HG02678 (cell line): Measurements from ENCODE around the gene LRCH1.
A peak's percentile ranks its signal among the peaks of the same experiment; 100 is the strongest.

ENCODE experiments used
- ATAC-seq: cut with Tn5 transposase; IDR thresholded peaks from one replicate; pipeline ENCODE4 v1.9.1; 2021; ENCODE audit warnings: mild to moderate bottlenecking, moderate library complexity; ENCODE audit not compliant: unreplicated experiment

The LRCH1 gene

DNA sequence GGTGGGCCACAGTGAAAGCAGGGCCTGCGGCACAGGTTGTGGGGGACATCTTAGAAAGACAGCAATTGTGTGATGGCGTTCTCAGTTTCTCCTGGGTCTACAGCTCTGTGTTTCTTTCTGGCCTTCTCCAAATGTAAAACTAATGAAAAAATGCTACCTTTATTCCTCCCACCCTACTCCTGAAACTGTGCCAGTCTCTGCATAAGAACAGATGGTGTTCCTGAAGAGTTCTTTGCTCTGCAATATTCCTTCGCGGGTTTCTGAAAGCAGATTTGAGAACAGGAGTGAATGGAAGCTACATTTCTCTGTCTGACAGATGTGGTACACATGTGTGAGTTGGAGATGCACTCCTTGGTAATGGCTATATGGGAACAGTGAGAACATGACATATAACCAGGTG, 18.0 kb upstream of the LRCH1 start:
- no peak for ATAC-seq

DNA sequence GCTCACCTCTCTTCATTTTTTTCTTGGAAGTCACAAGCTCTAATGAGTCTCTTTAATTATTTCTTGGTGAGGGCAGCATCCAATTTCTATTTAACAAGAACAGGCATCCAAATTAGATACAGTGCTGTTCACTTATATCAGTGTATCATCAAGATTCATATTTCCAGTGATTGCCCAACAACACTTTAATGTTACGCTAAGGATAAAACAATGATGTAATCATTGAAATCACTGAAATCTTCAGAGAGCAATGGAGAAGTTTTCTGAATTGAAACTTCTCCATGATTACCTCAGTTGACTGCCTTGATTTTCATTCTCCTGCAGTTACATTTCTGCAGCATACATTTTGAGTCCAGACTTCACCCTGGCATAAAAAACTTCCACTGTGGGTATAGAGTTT, 17.1 kb upstream of the LRCH1 start:
- no peak for ATAC-seq

DNA sequence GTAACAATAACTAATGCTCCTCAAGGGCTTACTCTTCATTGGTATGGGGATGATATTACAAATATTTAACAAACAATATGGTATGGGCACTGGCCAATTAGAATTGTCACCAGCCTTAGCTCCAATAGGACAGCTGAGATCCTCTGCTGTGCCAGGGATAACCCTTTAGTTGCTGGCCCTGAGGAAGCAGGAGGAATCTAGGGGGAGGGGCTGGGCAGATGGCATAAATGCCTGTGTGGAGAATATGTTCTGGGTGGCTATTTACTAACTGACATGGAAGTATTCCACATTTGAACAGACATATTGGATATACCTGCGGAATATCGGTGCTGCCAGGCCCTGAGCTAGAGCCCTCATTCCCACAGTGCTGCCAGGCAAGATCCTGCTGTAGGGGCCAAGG, 16.6 kb upstream of the LRCH1 start:
- no peak for ATAC-seq

DNA sequence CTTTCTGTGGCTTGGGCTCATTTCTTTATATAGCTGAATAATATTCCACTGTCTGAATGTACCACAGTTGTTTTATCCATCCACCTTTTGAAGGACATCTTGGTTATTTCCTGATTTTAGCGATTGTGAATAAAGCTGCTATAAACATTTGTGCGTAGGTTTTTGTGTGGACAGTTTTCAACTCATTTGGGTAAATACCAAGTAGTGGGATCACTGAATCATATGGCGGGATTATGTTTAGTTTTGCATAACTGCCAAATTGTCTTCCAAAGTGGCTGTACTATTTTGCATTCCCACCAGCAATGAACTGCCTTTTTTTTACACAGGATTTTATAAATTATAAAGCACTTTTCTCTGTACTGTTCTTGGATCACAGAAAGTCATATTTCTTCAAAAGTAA, 13.7 kb upstream of the LRCH1 start:
- no peak for ATAC-seq

DNA sequence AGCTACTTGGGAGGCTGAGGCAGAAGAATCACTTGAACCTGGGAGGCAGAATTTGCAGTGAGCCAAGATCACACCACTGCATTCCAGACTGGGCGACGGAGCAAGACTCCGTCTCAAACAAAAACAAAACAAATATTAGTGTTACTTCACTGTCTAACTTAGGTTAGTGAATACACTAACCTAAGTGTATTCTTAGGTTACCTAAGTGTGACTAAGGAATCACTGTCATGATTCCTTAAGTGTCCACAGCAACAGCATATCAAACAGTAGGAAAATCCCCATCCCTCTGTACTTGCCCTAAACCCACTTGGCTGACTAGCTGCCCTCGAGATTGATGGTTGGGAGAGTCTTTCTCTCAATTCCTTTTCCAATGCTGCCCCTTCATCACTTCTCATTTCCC, 11.8 kb upstream of the LRCH1 start:
- ATAC-seq = no peak

DNA sequence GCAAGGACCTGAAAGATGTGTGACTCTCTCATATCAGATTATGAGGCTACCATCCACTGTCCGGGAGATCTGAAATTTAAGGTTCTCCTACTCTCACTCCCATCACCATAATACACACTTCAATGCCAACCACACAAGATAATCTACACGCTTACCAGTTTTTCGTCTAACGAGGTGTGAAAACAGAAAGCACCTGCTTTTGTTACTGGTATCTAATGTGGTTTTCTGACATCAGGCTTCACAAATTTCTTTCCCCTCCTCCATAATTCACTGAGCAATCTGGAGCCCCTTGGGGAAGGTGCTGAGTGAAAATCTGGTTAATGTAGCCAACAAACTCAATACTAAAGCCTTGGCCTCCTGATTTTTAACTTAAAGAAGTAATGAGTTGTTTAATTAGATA, 10.1 kb upstream of the LRCH1 start:
- no peak for ATAC-seq

DNA sequence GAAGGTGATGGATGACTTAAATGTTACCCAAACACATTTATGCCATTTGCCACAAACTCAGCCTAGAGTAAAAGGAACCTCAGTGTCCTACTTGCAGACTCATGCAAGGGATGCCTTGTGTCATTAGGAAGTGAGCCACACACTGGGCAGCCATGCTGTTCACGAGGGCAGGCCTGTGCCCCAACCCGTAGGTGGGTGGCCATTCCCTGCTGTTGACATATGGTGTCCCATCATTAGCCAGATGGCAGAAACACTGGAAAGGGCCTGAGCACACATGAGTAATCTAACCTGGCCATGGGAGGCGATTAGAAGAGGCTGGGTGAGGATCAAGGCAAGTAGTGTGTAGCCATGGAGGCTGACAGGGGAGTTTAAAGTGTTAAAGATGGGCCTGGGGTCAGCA, 9.7 kb upstream of the LRCH1 start:
- ATAC-seq = no peak

DNA sequence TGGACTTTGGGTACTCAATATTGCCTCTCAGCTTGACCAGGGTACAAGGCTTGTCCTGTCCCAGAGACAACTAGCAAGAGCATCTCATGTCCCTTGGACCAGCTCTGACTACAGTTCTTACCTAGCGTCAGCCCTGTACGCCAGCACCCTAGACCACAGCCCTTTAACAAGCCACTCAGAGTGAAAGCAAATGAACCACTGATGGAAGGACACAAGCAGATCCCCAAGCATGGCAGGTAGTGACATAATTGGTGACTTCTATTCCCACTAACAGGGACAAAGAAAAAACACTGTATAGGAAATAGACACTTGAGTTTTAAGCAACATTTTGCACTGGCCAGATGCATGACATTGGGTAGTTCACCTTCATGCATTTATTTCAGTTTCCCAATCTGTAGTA, 8.8 kb upstream of the LRCH1 start:
- peak; percentile 85 for ATAC-seq

DNA sequence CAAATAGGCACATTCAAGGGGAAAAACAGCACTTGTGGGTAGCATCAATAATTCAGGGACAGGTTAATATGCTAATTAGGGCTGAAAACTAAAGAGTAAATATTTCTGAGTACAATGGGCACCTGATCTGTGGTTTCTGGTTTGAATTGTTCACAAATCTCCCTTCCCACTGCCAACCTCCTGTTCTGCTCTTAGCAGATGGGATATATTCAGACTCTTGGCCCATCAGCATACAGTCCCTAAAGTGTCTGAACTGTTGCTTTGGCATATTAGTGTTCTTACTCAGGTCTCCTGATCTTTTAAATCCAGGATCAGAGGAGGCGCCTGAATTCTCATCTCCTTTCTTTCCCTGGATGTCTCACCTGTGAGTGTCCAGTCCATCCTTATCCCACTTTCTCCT, 8.2 kb upstream of the LRCH1 start:
- no peak for ATAC-seq

DNA sequence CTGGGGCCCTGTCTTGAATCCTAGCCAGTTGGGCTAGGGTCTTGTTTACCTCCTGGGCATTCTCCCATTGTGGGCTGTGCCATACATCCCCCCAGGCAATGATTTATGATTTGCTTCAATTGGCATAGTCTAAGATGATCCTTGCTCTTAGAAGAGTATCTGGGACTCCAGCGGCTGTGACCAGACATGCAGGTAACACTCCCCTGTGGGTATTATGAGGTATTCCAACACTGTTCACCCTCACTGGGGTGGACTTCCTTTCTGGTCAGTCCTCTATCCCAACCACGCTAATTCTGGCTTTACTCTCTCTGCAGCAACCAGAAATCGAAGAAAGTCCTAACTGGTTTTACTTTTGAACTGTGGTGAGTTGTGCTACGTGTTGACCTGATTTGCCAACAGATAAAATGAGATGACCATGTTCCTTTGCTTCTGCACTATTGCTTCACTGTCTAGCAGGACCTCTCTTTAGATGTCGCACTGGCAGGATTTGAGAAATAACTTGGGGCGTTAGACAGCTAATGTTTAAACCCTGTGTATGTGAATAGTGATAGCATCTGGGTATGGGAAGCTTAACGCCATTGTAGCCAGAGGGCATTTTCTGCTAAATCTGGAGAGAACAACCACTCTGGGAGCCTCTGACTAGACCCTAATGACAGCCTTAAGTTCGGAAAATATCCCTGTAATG, 6.7 kb upstream of the LRCH1 start:
- no peak for ATAC-seq

DNA sequence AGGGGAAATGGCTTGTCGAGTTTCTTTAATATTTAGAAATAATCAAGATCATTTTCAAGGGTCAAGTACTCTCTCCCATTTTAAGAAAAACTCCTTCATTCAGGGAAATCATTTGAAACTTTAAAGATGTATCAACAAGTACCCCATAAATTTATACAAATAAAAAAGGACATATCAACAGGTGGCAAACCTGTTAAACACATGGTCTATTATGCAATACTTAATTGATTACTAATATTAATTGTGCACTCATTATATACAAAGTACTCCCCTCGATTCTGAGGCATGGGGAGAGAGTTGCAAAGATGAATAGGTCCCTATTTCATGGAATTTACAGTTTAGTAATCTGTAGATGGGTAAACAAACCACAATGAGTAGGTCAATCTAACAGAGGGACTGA, 2.1 kb upstream of the LRCH1 start:
- no peak for ATAC-seq

DNA sequence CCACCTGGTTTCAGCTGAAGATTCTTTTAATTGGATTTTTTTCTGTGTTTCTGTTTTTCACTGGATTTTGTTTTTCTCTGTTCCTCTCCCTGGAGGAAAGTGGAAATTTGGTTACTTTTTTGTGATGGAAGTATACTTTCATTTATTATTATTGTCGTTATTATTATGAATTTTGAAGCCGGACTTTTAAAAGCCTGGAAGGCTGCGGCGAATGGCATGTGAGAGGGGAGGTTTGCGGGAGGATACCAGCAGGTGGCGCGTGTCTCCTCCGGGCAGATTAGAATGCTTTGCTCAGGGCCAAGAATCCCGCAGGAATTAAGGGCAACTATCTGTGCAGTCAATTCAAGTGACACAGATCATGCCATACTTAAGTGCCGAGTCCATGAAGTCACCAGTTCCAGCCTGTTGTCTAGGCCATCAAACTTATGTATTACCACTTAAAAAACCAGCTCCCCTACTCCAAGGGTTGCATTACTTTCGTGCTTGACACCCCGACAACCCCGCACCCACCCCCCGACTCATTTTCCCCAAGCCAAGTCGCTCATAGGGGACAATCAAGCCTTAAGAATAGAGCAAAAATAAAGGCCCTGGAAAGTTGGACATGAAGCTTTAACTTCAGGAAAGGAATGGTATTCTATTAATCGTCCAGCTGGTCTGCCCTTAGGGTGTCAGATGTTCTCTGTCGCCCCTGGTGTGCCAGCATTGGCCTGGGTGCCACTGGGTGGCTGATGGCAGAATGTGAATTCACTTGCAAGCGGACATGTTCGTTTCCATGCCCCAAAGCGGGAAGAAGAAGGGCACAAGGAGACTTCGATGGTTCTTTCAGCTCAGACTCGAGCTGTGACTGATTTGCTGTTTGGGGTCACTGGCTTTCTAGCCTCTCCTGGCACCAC, 1.3 kb upstream of the LRCH1 start:
- ATAC-seq = no peak

DNA sequence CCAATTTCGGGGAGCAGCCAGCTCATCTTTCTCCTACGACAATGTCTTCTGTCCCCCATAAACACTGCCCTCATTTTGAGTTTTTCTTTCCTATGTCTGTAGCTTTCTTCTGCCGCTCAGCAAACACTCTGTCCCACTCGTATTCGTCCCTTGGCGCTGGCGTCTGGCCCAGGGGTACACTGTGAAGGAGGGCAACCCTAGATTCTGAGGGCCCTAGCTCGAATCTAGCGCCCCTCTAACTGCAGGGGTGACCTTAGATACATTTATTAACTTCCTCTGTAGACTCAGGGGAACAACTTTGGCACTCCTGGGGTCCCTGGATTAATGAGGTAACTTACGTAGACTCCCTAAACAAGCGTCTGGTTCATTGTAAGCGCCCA, 677 bp upstream of the LRCH1 start:
- no peak for ATAC-seq

DNA sequence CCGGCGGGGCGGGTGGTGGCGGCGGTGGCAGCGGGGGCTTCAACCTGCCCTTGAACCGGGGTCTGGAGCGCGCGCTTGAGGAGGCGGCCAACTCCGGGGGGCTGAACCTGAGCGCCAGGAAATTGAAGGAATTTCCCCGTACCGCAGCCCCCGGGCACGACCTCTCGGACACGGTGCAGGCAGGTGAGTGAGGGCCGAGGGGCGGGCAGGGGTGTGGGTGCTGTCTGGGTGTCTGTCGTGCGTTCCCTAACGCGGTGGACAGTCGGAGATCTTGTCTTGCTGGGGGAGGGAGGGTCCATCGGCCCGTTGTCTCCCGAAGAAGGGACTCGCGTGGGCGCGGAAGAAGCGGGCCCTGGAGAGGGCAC, 533 bp downstream of the LRCH1 start:
- peak; percentile 2 for ATAC-seq

DNA sequence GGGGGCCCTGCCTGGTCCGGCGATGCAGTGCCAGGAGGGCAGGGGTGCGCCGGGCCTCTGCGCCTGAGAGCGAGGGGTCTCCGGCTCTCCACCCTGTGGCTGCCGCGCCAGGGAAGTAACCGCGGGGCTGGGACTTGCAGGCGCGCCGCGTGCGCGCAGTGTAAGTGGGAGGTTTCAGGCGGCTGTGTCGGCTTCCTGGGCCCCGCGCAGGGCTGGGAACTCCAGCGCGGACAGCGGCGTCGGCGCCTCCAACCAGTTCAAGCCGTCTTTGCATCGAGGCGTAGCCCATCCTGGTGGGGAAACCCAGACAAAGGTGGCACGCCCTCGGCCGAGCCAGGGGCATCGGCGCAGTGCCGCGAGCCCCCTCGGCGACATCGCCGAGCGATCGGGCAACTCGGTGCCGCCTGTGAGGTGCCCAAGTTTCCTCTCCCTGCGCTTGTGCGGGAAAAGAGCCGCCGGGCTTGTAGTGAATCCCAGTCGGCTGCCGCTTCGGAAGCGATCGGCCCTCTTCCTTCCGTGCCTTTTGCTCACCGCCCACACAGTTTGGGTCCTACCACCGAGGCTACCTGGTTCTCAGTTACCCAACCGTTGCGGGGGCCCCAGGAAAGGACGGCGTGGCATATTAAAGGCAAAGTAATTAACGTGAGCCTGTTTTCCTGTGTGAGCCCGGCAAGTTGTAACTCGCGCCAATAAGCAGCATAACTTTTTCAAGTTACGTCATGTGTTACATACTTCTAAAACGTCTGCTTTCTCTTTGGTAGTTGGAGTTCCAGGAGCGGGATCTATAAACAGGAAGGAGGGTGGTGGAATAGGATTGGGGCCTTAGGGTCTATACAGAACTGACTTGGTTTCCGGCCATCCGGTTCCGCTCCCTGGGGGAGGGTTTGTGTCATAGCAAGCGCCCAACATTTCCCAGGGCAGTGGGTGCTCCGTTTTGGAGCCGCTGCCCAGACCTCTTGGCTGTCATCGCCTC, 1.2 kb downstream of the LRCH1 start:
- ATAC-seq = peak; percentile 45

DNA sequence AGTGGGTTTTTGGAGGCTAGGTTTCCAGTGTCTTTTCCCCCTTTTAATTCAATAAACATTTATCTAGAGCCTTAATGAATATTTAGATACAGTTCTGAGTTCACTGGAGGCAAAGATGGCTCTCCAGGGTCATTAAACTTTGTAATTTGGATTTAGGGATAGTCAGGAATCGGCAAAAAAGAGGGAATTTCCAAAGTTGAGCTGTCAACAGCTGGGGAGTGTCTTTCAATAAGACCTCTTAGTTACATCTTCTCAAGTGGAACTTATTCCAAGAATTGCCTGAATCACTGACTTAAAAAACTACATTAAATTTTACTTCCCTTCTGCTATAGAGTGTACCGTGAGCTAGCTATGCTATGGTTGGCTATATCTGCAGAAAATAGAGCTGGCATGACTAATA, 2.0 kb downstream of the LRCH1 start:
- no peak for ATAC-seq

DNA sequence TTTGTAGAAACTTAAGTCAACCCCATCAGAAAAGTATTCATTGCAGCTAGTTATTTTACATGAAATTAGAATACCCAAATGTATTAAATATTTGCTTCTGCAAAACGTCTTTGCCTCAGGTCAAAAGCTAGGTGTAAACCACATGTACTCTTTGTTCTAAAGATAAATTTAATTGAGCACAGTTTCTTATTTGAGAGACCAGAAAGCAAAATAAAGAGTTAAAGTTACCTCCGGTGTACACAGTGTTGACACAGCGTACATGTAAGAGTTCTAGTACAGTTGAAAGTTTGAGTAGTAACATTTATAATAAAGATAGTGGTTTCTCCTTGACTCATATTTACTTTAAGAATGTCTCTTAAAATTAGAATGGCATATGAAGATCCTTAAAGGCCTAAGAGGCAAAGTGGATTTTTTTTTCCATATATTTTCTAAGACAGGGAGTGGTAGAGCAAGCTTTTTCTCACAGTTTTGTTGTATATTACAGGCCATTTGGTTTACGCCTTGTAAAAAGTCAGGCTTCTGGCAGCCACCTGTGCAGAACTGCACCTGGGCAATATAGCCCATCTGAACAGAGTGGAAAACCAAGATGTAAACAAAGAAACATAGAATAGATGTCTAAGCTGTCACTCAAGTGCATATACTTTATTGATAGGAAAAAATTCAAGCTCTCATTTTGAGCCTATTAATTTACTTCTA, 2.9 kb downstream of the LRCH1 start:
- no peak for ATAC-seq

DNA sequence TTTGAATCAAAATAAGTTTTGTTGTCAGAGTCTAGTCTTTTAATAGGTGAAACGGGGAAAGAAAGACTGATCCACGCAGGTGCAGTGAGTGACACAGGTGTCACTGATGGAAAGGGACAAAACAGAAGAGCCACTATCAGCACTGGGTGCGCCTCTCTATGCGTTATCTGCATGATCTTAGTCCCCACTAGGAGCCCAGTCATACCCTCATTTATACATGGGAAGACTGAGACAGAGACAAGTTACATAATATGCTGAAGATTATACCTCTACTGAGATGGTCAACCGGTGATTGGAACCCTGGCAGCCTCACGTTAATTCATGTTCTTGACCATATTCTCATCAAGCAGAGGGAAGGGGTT, 3.4 kb downstream of the LRCH1 start:
- no peak for ATAC-seq

DNA sequence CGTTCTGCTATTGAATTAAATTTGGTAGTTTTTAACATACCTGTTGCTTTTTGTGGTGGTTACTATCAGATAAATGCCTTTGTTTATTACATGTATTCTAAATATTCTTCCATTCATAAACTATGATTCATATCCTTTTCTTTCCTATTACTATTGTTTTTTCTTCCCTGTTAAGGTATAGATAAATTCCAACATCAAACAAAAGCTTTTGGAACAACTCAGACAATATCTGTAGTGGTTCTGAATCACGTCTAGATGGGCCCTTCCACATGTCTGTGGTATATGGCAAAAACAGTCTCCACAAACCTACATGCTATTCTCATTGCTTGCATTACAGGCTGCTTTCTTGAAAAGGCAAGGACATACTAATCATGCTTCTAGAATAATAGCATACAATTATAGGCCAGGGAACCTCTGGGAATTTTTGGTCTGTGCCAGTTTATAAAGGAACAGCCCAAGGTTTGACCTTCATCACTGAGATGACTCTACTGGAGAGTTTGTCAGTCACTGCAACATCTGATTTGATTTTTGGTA, 6.4 kb downstream of the LRCH1 start:
- no peak for ATAC-seq

DNA sequence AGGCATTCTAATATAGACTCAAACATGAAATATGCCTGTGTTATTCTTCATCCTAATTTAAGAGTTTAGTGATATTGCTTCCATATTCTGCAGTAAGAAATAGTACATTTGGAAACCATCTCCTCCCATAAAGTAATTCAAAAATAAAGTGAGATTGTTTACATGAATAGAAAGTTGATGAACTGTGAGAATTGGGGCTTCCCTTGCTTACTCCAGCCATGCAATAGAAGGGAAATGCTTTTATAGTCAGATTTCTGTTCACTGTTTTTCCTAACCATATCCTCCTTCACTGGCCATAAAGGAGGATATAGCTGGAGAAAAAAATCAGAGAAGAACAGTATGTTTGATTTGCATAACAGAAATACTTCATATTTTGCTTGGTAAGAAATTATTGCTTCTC, 7.8 kb downstream of the LRCH1 start:
- no peak for ATAC-seq

DNA sequence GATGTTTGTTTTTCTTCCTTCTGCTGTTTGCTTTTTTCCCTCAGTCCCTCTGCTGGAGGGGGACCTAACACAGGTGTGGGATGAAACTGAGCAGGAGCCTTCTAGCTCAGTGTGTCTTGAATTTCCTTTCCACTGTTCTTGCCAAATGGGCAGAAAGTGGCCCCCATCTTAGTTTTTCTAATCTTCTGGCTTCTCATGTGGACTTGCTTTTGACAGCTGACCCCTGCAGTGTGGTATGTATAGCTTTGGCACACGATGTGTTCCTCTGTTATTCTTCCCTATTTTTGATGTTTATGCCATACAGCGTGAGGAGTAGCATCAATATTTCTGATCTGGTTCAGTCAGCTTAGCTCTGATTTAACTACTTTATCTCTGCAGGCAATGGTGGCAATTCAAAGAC, 8.3 kb downstream of the LRCH1 start:
- ATAC-seq = no peak
